Measurements from ENCODE around the gene IL3. TPM values are rescaled to one million over a fixed set of nuclear protein-coding genes. Genes with fewer than 3 reads are reported as not detected.

Gene IL3
- total RNA-seq, 4 donors from 2014 or later = not detected

GRCh38 chr5:132076983-132077382 lies 16.5 kb downstream of the IL3 start:
- DNase-seq (ENCODE audit: extremely low spot score) = no peak
- intact Hi-C loops (cut with DNase I) = no loop called here
- H3K4me3 ChIP-seq = no peak overlapping the region

GRCh38 chr5:132079081-132079480 lies 18.6 kb downstream of the IL3 start:
- 80% methylated on average over 4 of the region's 4 CpGs for WGBS
- no peaks in the 10 kb centered on the region for H3K36me3 ChIP-seq
- no peaks in the 10 kb centered on the region for H3K9me3 ChIP-seq
- DNase-seq (ENCODE audit: extremely low spot score) = no peak
- intact Hi-C loops (cut with DNase I) = no loop called here
- no peaks in the 10 kb centered on the region for H3K27me3 ChIP-seq
- TF ChIP-seq EP300 (IDR thresholded peaks at IDR 0.05) (no peak), POLR2A (IDR thresholded peaks at IDR 0.05; ENCODE audit: low read depth) (no peak), POLR2AphosphoS5 (IDR thresholded peaks at IDR 0.05) (no peak), CTCF (IDR thresholded peaks at IDR 0.05) (no peak)
- no peak overlapping the region for H3K4me3 ChIP-seq
- H3K27ac ChIP-seq (replicated peaks in 1 of 4) = no peak overlapping the region
- no peaks in the 10 kb centered on the region for H3K4me1 ChIP-seq

More at GRCh38 chr5:132076983-132077382, 16.5 kb downstream of the IL3 start:
- no peaks in the 10 kb centered on the region for H3K4me1 ChIP-seq
- no peaks in the 10 kb centered on the region for H3K36me3 ChIP-seq
- H3K9me3 ChIP-seq = no peaks in the 10 kb centered on the region
- WGBS = 93% methylated on average over 8 of the region's 8 CpGs
- TF ChIP-seq POLR2AphosphoS5 (IDR thresholded peaks at IDR 0.05) (no peak), CTCF (IDR thresholded peaks at IDR 0.05) (no peak), EP300 (IDR thresholded peaks at IDR 0.05) (no peak), POLR2A (IDR thresholded peaks at IDR 0.05; ENCODE audit: low read depth) (no peak)
- H3K27ac ChIP-seq (replicated peaks in 1 of 4) = no peak overlapping the region
- H3K27me3 ChIP-seq = no peaks in the 10 kb centered on the region

- Histone ChIP-seq H3K4me3 (no peak overlapping the region), H3K27me3 (no peaks in the 10 kb centered on the region), H3K9me3 (no peaks in the 10 kb centered on the region), H3K4me1 (no peaks in the 10 kb centered on the region), H3K36me3 (no peaks in the 10 kb centered on the region), H3K27ac (replicated peaks in 1 of 4) (no peak overlapping the region)
- TF ChIP-seq CTCF (IDR thresholded peaks at IDR 0.05) (no peak), EP300 (IDR thresholded peaks at IDR 0.05) (no peak), POLR2AphosphoS5 (IDR thresholded peaks at IDR 0.05) (no peak), POLR2A (IDR thresholded peaks at IDR 0.05; ENCODE audit: low read depth) (no peak)
- 94% methylated on average over 3 of the region's 3 CpGs for WGBS
- intact Hi-C loops (cut with DNase I) = no loop called here
- DNase-seq (ENCODE audit: extremely low spot score) = no peak
Observed at GRCh38 chr5:132079619-132080018, 19.2 kb downstream of the IL3 start.

GRCh38 chr5:132080595-132080994 lies 20.1 kb downstream of the IL3 start:
- H3K27me3 ChIP-seq = no peaks in the 10 kb centered on the region
- no peak overlapping the region for H3K27ac ChIP-seq (replicated peaks in 1 of 4)
- H3K9me3 ChIP-seq = no peaks in the 10 kb centered on the region
- DNase-seq (ENCODE audit: extremely low spot score) = no peak
- no peak overlapping the region for H3K4me3 ChIP-seq
- no peaks in the 10 kb centered on the region for H3K36me3 ChIP-seq
- TF ChIP-seq POLR2A (IDR thresholded peaks at IDR 0.05; ENCODE audit: low read depth) (no peak), POLR2AphosphoS5 (IDR thresholded peaks at IDR 0.05) (no peak), CTCF (IDR thresholded peaks at IDR 0.05) (no peak), EP300 (IDR thresholded peaks at IDR 0.05) (no peak)
- intact Hi-C loops (cut with DNase I) = no loop called here
- H3K4me1 ChIP-seq = peaks cover 0 to 2% (median under 1%) of the 10 kb centered on the region in 4 donors
- WGBS = 84% methylated on average over 3 of the region's 3 CpGs

DNA sequence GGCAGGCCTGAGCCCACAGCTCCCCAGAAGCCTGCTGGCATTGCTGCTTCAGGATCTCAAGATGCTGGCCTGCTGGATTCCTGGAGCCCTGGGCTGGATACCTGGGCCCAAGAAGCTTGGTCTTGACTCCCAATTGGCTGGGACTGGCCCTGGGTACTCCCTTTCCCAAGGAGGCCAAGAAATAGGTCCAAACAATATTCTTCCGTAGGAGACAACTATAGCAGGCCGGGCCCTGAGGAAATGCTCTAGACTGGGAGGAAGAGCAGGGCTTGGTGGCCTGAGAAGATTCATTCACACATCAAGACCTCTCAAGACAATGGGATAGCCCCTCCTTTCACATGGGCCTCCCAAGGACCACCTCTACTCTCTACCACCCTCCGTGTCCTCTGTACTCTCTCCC lies 21.0 kb downstream of the IL3 start:
- no peaks in the 10 kb centered on the region for H3K9me3 ChIP-seq
- H3K27ac ChIP-seq (replicated peaks in 1 of 4) = no peak overlapping the region
- peaks cover 8 to 10% (median 9%) of the 10 kb centered on the region in 4 donors for H3K4me1 ChIP-seq
- no peaks in the 10 kb centered on the region for H3K36me3 ChIP-seq
- intact Hi-C loops (cut with DNase I) = no loop called here
- no peak for DNase-seq (ENCODE audit: extremely low spot score)
- no peak overlapping the region for H3K4me3 ChIP-seq
- 100% methylated on average over 3 of the region's 3 CpGs for whole genome bisulfite sequencing
- H3K27me3 ChIP-seq = no peaks in the 10 kb centered on the region
- no peak for TF ChIP-seq POLR2A (IDR thresholded peaks at IDR 0.05; ENCODE audit: low read depth)
- TF ChIP-seq CTCF (IDR thresholded peaks at IDR 0.05) = no peak
- TF ChIP-seq EP300 (IDR thresholded peaks at IDR 0.05) = no peak
- no peak for TF ChIP-seq POLR2AphosphoS5 (IDR thresholded peaks at IDR 0.05)
